ENCODE measurements around the gene TSPEAR.
"Not testable (repeated sequence)": the region's sequence is repeated elsewhere in the genome, so short reads cannot be mapped to it uniquely, and the experiment has no call there.

TSPEAR gene

DNA sequence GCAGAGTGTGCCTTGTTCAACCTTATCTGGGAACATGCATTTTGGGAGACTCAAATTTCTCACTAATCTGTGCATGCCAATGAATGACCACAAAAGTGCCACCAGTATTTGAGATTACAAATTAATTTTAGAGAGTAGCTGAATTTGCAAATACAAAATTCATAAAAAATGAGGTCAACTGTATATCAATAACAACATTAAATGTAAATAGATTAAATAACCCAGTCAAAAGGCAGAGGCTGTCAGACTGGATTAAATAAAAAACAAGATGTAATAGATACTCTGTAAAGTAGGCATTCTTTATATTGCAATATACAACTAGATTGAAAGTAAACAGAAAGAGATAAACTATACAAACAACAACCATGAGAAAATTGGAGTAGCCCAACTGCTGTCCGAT, 147.3 kb downstream of the TSPEAR start:
- no peak for DNase-seq

DNA sequence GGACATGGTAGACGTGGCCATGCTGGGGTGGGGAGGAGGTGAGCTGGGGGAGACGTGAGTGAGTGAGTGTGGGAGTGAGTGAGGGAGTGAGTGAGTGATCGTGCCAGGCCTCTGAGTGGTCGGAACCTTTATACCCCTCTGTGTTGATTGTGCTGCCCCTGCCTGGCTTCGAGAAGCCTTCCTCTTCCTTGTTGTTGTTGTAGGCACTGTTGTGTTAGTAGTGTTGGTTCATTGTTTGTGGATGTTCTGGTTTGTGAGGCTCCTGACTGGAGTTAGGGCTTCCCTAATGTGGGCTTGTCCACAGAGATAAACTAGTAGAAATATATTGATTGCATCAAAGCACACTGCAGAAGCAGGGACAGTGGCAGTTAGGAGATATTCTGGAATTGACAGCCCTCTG, 152.7 kb downstream of the TSPEAR start, which contains the start of gene KRTAP10-3:
KRTAP10-3 (minus strand) TSS at position 101 of the 400 bp plus-strand sequence; CDS start at position 21, 80 bp downstream.
- DNase-seq, result no peak

DNA sequence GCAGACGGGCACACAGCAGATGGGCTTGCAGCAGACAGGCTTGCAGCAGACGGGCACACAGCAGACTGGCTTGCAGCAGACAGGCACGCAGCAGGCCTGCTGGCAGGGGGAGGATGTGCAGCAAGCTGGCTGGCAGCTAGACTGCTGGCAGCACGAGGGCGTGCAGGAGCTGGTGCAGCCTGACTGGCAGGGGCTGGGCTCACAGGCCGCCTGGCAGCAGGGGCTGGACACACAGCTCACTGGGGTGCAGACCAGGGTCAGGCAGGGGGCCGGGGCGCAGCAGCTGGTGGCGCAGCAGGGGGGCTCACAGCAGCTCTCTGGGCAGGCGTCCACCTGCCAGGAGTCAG, 153.1 kb downstream of the TSPEAR start:
- not testable (repeated sequence) for DNase-seq

DNA sequence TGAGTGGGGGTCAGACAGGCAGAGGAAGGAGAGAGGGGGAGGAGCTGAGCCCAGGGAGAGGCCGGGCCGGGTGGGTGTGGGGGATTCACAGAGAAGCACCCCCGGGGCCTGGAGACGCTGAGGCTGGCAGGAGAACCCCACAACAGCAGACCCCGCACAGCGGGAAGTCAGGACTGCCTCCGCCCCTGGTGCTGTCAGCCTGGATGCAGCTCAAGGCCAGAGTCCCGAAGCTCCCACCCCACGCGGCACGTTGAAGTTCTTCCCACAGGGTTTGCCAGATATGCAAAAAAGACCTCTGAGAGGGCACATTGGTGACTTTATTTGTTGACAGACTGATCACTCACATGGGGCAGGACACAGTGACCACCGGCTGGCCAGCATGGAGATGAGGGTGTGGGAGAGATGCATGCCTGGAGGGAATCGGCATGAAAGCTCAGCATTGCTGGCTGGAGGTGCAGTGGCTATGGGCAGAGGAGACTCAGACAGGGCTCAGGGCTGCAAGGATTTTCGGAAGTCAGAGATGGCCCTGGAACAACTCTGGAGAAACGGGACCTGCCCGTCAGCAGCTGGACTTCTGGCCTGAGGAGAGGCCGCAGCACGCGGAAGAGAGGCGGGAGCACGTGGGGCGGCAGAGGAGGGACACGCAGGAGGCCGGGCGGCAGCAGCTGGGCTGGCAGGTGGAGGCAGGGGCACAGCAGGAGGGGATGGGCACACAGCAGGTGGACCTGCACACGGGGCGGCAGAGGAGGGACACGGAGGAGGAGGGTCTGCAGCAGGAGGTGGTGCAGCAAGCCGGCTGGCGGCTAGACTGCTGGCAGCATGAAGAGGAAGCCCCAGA, 153.7 kb downstream of the TSPEAR start:
- DNase-seq, result no peak

DNA sequence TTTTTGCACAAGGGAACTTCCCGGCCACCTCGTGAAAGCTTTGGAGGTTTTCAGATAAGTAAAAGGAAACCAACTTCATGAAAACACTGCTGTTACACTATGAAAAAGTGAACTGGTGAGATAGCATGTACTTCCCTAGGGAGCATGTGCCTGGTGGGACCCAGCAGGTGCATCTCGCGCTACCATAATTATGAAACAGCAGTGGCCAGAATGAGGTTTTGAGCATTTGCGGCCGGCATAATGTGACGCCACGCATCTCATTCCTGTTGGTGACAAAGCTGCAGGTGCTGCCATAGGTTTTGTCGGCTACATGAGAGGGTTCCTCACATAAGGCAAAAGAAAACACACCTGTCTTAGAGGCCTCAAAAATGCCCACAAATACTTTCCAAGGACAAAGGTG, 154.5 kb downstream of the TSPEAR start:
- DNase-seq, result no peak

DNA sequence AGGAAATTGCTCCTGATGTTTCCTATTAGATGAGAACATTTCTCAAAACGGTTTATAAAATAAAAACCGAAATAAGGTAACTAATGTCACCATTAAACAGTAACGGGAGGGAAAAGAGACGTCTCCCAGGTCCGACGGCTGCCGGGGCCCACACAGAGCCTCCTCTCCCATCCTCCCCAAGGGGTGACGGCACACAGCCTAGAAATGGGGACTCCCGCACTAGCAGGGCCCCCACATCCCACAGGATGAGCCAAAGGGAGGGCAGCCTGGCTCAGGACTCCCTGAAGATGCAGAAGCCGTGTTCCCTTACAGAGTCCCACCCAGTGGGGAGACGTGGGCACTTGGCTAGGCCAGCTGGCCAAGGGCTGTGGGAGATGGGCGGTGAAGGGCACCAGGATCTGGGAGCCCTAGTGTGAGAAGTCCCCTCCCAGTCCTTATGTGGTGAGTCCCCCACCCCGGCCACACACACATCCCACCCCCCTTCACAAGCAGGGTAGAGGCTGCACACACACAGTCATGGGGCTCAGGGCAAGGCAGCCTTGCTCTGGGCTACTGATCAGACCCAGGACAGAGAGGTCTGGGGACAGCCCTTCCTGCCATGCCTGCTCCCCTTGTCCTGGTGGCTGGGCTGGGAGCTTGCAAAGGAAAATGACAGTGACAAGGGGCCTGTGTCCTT, 156.0 kb downstream of the TSPEAR start:
- no peak for DNase-seq

DNA sequence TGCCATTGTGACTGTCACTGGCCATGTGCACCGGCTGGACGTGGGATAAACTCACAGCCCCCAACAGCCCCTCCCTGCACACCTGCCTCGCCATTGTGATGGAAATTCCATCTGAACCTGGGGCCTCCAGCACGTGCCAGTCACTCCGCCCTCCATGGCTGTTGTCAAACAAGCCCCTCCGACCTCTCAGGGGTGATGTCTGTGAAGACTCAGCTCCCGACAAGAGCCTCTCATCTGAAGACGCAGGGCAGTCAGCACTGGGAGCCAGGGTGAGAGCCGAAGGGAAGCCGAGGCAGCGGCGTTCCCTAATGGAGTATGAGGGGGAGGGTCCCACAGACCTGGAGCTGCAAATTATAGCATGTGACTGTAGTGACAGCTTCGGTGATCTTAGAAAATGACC, 158.7 kb downstream of the TSPEAR start:
- DNase-seq, result no peak

DNA sequence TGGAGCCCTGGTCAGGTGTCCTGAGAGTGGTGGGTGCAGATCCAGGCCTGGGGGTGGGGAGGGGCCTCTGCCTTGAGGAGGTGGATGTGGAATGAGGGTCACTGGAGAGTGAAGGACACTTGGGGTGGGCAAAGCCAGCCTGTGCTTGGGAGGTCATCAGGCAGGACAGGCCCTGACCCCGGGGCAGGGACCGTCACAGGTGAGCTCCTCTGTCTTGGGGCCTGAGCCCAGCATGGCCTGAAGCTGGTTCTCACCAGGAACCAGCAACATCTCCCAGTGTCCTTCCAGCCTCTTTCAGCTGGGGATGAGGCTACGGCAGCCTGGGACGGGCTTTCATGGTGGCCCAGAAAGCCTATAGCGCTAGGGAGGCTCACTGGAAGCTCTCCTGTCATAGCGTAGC, 159.2 kb downstream of the TSPEAR start:
- DNase-seq, result no peak

DNA sequence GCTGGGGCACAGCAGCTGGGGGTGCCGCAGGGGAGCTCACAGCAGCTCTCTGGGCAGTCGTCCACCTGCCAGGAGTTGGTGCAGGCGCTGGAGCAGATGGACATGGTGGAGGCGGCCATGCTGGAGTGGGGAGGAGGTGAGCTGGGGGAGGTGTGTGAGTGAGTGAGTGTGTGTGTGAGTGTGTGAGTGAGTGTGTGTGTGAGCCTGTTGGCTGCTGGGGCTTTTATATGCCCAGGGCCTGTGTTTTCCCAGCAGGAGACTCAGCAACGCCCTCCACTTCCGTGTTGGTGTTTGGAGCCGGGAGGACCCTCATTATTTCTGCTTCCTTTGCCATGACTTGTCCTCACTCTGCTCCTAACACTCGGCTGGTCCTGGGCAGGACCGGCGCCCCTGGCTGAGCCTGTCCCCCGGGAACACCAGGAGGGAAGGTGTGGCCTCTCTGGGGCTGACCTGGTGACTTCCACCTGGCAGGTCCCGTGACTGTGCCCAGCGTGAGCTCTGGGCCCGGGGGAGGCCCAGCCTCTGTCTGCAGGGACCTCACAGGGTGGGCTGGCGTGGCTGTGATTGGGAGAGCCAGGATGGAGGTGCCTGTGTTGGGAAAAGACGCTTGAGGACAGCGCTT, 159.9 kb downstream of the TSPEAR start, which contains the start of gene KRTAP10-2:
KRTAP10-2 (minus strand) TSS at position 166 of the 622 bp plus-strand sequence; CDS start at position 119, 47 bp downstream.
- DNase-seq, result no peak

DNA sequence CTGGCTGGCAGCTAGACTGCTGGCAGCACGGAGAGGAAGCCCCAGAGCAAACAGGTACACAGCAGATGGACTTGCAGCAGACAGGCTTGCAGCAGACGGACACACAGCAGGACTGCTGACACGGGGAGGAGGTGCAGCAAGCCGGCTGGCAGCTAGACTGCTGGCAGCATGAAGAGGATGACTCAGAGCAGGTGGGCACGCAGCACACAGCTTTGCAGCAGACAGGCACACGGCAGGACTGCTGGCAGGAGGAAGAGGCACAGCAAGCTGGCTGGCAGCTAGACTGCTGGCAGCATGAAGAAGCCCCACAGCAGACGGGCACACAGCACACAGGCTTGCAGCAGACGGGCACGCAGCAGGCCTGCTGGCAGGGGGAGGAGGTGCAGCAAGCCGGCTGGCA, 160.6 kb downstream of the TSPEAR start:
- no peak for DNase-seq

DNA sequence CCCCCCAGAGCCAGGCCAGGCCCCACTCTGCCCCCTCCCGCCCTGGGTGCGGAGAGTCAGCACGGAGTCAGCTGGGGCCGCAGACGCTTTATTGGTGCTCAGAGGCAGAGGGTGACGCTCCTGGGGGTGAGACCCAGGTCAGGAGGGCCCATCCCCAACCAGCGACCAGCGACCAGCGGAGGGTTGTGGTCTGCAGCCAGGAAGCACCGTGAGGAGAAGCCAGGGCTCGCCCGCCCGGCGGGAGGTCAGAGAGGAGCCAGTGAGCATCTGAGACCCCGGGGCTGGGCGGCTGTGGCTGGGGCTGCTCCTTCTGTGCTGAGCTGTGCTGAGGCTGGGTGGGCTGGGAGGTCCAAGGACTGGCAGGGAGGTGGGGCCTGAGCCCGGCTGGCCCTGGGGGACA, 161.1 kb downstream of the TSPEAR start:
- not testable (repeated sequence) for DNase-seq

DNA sequence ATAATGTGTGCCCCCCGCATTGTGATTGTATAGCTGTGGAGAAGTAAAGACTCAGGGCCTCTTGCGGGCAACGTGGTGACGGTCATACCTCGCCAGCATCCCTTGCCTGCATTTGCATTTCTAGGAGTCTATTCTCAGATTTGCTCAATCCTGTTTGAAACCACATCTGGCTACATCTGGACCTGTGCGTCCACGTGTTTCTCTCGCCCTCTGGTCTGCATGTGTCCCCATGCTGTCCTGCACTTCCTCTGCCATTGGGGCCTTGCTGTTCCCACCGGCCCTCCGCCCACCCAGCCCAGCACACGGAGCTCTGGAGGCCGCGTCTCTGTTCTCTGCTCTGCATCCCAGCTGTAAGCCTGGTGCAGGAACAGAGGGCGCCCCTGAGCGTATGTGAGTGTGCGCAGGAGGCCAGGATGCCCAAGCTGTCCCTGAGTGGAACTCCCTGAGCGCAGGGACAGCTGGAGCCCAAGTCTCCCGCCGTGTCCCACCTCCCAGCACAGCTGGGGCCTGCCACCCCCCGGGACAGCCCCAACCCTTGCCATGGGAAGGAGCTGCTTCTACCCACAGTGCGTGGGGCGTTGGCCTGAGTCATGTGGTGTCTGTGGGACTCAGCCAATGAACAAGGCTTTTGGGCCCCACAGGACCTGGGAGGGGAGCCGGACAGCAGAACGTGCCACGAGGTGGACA, 161.7 kb downstream of the TSPEAR start:
- no peak for DNase-seq

DNA sequence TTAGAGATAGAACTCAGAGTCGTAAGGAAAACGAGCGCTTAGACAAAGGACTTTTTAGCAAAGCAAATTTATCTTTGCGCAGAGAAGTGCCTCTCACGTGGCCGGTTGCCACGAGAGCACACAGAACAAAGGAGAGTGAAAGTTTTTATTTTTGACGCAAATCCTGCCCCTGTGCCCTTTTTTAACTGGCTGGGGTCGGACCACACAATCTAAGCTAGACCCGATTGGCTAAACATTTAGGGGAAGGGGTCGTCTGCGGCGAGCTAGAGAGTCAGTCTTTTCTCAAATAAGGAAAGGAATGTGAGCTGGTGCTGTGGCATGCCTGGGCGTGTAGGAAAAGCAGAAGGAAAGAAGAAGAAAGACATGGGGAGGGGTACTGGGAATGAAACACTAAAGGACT, 162.4 kb downstream of the TSPEAR start:
- DNase-seq, result no peak

DNA sequence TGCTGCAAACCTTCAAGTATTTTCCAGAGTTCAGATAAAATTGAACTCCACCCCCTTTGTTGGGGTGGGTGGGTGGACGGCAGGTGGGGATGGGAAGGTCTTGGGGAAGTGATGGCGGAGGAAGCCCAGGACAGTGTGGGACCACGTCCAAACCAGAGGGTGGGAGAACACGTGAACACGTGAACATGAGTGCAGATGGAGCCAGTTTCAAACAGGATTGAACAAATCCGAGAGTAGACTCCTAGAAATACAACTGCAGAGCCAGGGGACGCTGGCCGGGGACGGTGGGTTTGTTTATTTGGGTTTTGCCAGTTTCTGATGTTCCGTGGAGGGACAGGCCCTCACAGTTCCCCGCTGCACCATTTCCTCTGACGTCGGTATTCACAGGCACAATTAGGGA, 163.0 kb downstream of the TSPEAR start:
- no peak for DNase-seq

DNA sequence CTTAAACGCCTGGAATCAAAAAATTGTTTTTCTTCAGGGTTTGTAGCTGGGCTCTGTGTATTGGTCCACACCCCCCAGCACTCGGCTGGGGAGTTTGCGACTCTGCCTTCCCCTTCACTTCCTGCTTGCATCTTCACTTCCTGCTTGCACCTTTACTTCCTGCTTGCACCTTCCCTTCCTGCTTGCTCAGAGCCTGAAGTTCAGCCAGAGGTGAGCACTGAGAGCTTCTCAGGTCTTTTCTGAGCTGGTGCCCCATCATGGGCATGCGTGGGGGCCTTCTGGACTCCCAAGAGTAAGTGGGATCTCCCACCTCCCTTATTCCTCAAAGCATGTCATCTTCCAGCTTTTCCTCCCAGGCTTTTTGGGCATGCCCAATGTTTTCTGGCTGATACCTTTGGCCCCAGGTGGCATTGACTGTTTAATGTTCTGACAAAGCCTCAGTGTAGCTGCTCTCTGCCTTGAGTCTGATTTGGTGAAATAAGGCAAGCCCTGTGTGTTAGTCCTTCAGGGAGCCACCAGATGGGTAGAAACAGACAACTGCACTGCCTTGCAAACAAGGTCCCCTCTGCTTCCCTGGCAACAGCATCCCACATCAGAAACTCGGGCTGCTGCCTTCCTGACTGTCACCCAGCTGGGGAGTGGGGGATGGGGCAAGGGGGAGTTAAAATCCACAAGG, 163.6 kb downstream of the TSPEAR start:
- peak; percentile 45 for DNase-seq

DNA sequence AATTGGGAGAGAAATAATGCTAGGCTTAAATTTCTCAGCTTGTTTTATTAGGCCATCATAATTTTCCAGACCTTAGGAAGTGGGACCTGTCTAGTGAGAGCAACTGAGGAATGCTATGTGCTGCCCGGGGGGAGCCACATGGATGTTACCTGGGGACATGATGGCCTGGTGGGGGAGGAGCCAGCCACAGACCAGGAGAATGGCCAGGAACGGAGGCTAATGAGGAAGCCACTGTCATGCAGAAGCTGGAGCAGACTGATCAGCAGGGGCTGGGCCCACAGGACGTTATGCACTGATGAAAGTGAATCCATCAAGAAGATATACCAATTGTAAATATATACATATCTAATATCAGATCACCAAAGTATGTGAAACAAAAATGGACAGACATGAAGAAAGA, 166.8 kb downstream of the TSPEAR start:
- DNase-seq, result no peak

DNA sequence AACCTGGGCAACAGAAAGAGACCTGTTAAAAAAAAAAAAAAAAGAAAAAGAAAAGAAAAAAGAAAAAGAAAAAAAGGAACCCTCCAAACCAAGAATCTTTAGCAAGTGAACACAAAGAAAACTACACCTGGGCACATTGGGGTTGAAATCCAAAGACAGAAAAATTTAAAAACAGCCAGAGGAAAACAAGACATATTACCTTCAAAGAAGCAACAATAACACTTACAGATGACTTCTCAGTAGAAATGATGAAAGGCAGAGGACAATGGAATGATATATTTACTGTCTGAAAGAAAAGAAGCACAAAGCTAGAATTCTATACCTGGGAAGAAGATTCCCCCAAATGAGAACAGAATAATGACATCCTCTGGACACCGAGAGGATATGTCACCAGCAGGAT, 168.7 kb downstream of the TSPEAR start:
- DNase-seq, result no peak

DNA sequence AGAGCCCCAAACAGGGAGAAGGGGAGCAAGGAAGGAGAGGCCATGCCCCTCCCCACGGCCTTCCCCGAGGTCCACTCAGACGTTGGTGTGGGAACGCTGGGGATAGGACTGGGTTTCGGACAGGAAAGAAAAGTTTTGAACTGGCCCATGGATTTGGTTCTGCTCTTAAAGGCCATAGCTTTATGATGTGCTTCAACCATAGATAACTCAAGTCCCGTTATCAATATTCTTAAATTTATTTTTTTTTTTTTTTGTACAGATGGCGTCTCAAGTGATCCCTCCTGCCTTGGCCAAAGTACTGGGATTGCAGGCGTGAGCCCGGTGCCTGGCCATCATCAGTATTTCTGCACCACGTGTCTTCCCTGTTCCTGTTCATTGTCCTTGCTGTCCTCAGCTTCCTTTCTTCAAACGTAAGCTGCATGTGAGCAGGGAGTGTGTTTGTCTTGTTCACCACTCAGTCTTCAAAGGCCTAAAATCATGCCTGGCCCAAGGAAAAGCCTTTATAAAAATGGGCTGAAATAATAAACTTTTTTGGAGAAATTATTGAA, 170.6 kb downstream of the TSPEAR start:
- no peak for DNase-seq

DNA sequence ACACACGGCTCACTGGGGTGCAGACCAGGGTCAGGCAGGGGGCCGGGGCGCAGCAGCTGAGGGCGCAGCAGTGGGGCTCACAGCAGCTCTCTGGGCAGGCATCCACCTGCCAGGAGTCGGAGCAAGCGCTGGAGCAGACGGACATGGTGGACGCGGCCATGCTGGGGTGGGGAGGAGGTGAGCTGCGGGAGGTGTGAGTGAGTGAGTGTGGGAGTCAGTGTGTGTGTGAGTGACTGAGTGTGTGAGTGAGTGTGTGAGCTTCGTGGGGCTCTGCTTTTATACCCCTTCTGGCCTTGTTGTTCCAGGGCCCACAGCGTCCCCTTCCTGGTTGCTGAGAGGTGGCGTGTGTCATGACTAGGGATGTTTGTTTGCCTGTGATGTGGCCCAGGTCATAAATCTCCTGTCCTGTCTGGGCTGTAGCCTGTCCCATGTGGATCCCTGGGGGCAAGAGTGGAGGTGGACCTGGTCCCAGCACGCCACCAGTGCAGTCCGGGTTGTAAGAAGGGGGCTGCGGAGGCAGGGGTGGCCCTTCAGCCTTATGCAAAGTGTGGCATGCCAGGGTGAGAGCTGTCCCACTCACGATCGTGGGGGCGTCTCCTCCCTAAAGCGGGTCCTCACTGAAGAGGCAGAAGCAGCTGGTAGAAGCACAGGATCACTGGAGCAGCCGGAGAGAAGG, 171.2 kb downstream of the TSPEAR start, which contains the start of gene KRTAP10-1:
KRTAP10-1 (minus strand) TSS at position 205 of the 676 bp plus-strand sequence; CDS start at position 160, 45 bp downstream.
- no peak for DNase-seq

DNA sequence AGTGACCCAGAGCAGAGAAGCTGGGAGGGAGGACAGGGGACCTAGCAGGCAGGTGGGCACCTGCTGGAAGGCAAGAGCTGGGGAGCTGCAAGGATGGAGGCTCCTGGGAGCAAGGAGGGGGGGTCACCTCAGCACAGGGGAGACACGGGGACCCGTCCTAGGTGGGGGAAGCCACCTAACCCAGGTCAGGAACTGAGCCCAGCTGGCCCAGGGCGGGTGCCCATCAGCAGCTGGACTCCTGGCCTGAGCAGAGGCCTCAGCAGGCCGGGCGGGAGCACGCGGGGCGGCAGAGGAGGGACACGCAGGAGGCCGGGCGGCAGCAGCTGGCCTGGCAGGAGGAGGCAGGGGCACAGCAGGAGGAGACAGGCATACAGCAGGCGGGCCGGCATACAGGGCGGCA, 172.3 kb downstream of the TSPEAR start:
- no peak for DNase-seq
